Measurements from ENCODE around the gene CRYZL1.

GRCh38 chr21:33539616-33540015, 101.9 kb downstream of the CRYZL1 start:
- TF ChIP-seq EZH2 (IDR thresholded peaks at IDR 0.05; ENCODE audit: insufficient read depth, poor library complexity, severe bottlenecking) (no peak), EZH2phosphoT487 (IDR thresholded peaks at IDR 0.05; ENCODE audit: insufficient read depth, low read depth) (no peak)
